ENCODE measurements around the gene PNPLA2. TPM values are rescaled to one million over a fixed set of nuclear protein-coding genes. Genes with fewer than 3 reads are reported as not detected.

Gene PNPLA2
- total RNA-seq, 4 donors from 2014 or later, result 58.9 to 93.3 (median 91.7) TPM

- Histone ChIP-seq H3K27me3 (no peaks in the 10 kb centered on the region), H3K4me3 (no peak overlapping the region), H3K9me3 (no peaks in the 10 kb centered on the region), H3K27ac (no peak overlapping the region), H3K36me3 (no peaks in the 10 kb centered on the region), H3K4me1 (no peaks in the 10 kb centered on the region)
- DNase-seq (no peak), ATAC-seq (no peak)
- in situ Hi-C loops (cut with MboI; ENCODE audit: low sequenced_read_pairs in 4 of 4) (no loop called here), intact Hi-C loops (cut with DNase I; ENCODE audit: low total_unique reads) (no loop called here)
- TF ChIP-seq POLR2A (IDR thresholded peaks at IDR 0.05) (no peak), CTCF (IDR thresholded peaks at IDR 0.05 in 4 of 5, conservative IDR thresholded peaks at IDR 0.05 in 1 of 5) (no peak)
Measured at GRCh38 chr11:869399-870126, 50.8 kb downstream of the PNPLA2 start.

DNA sequence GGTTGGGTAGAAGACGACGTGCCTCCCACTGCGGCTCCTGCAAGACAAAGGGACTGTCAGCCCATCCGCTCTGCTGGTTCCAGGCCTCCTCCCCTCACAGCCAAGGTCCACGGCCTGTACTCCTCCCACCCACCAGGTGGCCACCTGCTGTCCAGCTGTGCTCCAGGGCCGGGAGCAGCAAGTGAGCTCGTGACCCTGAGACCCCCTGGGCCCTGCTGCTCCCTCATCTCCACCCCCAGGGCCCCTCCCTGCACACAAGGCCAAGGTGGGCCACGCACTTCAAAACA lies 51.4 kb downstream of the PNPLA2 start:
- DNase-seq, result no peak
- in situ Hi-C loops (cut with MboI; ENCODE audit: low sequenced_read_pairs in 4 of 4) (no loop called here), intact Hi-C loops (cut with DNase I; ENCODE audit: low total_unique reads) (no loop called here)
- H3K4me3 ChIP-seq, result no peak overlapping the region
- no peaks in the 10 kb centered on the region for H3K36me3 ChIP-seq
- no peaks in the 10 kb centered on the region for H3K9me3 ChIP-seq
- no peaks in the 10 kb centered on the region for H3K27me3 ChIP-seq
- no peak for ATAC-seq
- TF ChIP-seq CTCF (IDR thresholded peaks at IDR 0.05 in 4 of 5, conservative IDR thresholded peaks at IDR 0.05 in 1 of 5), result no peak
- TF ChIP-seq POLR2A (IDR thresholded peaks at IDR 0.05), result no peak
- no peak overlapping the region for H3K27ac ChIP-seq
- no peaks in the 10 kb centered on the region for H3K4me1 ChIP-seq

DNA sequence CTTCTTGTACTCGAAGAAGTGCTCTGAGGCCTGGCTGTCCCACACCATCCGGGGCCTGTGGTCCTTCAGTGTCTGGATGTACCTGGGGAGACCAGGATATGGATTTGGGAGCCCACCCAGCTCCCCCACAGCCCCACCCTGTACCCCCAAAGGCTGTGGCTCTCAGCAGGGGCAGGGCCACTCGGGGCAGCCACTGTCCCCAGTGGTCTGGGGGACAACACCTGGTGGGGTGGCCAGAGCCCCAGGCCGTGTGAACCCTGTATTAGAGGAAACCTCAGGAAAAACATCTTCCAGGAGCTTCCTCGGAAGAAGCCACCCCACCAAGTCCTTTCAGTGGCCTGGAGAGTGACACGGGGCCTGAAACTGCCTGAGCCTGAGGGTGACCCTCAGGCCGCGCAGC lies 51.7 kb downstream of the PNPLA2 start:
- ATAC-seq (no peak), DNase-seq (no peak)
- Histone ChIP-seq H3K9me3 (no peaks in the 10 kb centered on the region), H3K27ac (no peak overlapping the region), H3K27me3 (no peaks in the 10 kb centered on the region), H3K36me3 (no peaks in the 10 kb centered on the region), H3K4me3 (no peak overlapping the region), H3K4me1 (no peaks in the 10 kb centered on the region)
- TF ChIP-seq CTCF (IDR thresholded peaks at IDR 0.05 in 4 of 5, conservative IDR thresholded peaks at IDR 0.05 in 1 of 5), result no peak
- TF ChIP-seq POLR2A (IDR thresholded peaks at IDR 0.05), result no peak
- in situ Hi-C loops (cut with MboI; ENCODE audit: low sequenced_read_pairs in 4 of 4) (no loop called here), intact Hi-C loops (cut with DNase I; ENCODE audit: low total_unique reads) (no loop called here)

DNA sequence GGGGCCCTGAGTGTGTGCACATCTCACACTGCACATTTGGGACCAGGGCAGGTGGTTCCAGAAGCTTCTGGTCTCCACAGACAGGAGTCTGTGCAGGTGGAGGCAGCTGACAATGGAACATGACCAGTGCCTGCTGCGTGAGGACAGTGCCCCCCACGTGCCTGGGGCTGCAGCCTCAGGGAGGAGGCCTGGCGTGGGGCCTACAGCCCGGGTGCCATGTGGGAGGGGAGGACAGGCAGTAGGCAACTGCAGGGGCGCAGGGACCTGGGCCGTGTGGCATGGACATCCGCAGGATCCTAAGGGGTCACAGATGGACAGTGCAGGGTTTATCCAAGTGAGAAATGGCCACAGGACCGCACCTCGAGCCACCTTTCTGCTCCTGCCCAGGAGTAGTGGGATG lies 52.8 kb downstream of the PNPLA2 start:
- Histone ChIP-seq H3K9me3 (no peaks in the 10 kb centered on the region), H3K4me1 (peaks cover 2 to 3% of the 10 kb centered on the region in 2 donors), H3K4me3 (no peak overlapping the region), H3K27me3 (no peaks in the 10 kb centered on the region), H3K27ac (no peak overlapping the region), H3K36me3 (no peaks in the 10 kb centered on the region)
- DNase-seq (no peak), ATAC-seq (no peak)
- intact Hi-C loops (cut with DNase I; ENCODE audit: low total_unique reads) (no loop called here), in situ Hi-C loops (cut with MboI; ENCODE audit: low sequenced_read_pairs in 4 of 4) (no loop called here)
- TF ChIP-seq POLR2A (IDR thresholded peaks at IDR 0.05) (no peak), CTCF (IDR thresholded peaks at IDR 0.05 in 4 of 5, conservative IDR thresholded peaks at IDR 0.05 in 1 of 5) (no peak)

- ATAC-seq (no peak), DNase-seq (no peak)
- intact Hi-C loops (cut with DNase I; ENCODE audit: low total_unique reads) (no loop called here), in situ Hi-C loops (cut with MboI; ENCODE audit: low sequenced_read_pairs in 4 of 4) (no loop called here)
- Histone ChIP-seq H3K4me3 (no peak overlapping the region), H3K36me3 (no peaks in the 10 kb centered on the region), H3K27ac (no peak overlapping the region), H3K27me3 (no peaks in the 10 kb centered on the region), H3K4me1 (peaks cover 8 to 10% of the 10 kb centered on the region in 2 donors), H3K9me3 (no peaks in the 10 kb centered on the region)
- TF ChIP-seq POLR2A (IDR thresholded peaks at IDR 0.05), result no peak
- TF ChIP-seq CTCF (IDR thresholded peaks at IDR 0.05 in 4 of 5, conservative IDR thresholded peaks at IDR 0.05 in 1 of 5), result no peak
Measured at GRCh38 chr11:872799-873198, 54.1 kb downstream of the PNPLA2 start.

Measured in gastrocnemius medialis (tissue), 4 donors.